Muscle of back (tissue), 13 donors: ENCODE data around the gene ETV4. TPM values are rescaled to one million over a fixed set of nuclear protein-coding genes. Genes with fewer than 3 reads are reported as not detected.

Experiments
- DNase-seq, 3 donors: peaks; one replicate each; pipeline versions ENCODE4 v3.0.0 to v3.0.0-alpha.2; 2013
- long read RNA-seq, 9 donors: transcript quantifications; one replicate each; lab custom pipeline, GENCODE V29; 2026
- polyA plus RNA-seq, 10 donors: library from polyadenylated mRNA; unstranded; fragments of 120-200 nt; gene quantifications; one replicate each; pipeline ENCODE4 v1.2.1, GENCODE V29; 2013; ENCODE audit not compliant: insufficient read length in 10 of 10

Gene ETV4
- 1 to 10 TPM; 3.8 to 7.2 (median 5.8) TPM for polyA plus RNA-seq
- long read RNA-seq, donor 1: 0 reads
- long read RNA-seq, donor 2, partial matches to known transcripts: 0 of 1 reads
- long read RNA-seq, donor 2, other reads (novel, unspliced or antisense): 0 of 1 reads
- long read RNA-seq, donor 3: 0 reads
- long read RNA-seq, donor 4, partial matches to known transcripts: 0 of 1 reads
- long read RNA-seq, donor 4, other reads (novel, unspliced or antisense): 0 of 1 reads
- long read RNA-seq, donor 5: 0 reads
- long read RNA-seq, donor 6, partial matches to known transcripts: 0 of 1 reads
- long read RNA-seq, donor 6, other reads (novel, unspliced or antisense): 0 of 1 reads
- long read RNA-seq, donor 7: 0 reads
- long read RNA-seq, donor 8, partial matches to known transcripts: 0 of 1 reads
- long read RNA-seq, donor 8, other reads (novel, unspliced or antisense): 0 of 1 reads
- long read RNA-seq, donor 9: 0 reads

DNA sequence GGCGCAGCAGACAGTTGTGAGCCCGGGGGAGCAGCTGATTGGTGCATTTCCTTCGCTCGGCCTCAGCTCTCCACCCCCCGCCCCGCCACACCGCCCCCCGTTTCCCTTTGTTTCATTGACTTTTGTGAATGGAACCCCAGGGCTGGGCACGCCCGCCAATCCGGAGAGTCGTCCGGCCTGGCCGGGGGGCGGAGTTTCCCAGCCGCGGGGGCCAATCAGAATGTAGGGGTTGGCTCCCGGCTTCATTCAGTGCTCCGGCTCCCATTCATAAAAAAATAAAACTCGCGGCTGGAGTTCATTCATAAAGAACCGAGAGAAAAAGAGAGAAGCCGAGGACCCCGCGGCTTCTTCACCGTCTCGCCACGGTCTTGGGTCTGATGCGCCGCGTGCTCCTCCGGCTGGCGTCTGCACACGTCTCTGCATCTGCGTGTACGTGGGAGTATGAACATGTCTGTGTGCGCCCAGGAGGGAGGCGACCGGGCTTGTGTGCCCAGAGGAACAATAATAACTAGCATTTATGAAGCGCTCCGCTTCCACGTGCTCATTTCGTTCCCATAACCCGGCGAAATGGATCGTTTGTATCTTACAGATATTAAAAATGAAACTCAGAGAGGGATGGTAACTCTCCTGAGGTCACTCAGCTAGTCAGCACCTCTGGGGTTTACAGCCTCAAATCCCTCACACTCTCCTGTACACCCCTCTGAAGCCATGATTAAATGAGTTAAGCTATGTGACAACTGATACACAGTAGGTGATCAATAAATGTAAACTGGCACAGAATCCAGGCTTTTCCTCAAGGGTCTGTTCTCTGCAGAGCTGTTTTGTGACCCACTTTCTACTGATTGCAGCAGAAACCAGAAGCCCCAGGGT is at the start of gene ETV4:
TSS of gene ETV4 (minus strand) at position 22 of the 870 bp plus-strand sequence. CDS start 723 bp downstream, outside the sequence.
- peak; percentile 90 to 96 (median 90) for DNase-seq

DNA sequence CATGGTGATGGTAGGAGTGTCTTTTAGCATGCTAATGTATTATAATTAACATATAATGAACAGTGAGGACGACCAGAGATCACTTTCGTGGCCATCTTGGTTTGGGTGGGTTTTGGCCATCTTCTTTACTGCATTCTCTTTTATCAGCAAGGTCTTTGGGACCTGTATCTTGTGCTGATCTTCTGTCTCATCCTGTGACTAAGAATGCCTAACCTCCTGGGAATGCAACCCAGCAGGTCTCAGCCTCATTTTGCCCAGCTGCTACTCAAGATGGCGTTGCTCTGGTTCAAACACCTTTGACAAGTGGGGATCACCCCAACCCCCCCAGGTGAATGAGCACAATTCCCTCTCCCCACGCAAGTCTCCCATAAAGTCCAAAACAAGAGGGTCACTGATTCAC is 49.3 kb upstream of the ETV4 start:
- no peak for DNase-seq

DNA sequence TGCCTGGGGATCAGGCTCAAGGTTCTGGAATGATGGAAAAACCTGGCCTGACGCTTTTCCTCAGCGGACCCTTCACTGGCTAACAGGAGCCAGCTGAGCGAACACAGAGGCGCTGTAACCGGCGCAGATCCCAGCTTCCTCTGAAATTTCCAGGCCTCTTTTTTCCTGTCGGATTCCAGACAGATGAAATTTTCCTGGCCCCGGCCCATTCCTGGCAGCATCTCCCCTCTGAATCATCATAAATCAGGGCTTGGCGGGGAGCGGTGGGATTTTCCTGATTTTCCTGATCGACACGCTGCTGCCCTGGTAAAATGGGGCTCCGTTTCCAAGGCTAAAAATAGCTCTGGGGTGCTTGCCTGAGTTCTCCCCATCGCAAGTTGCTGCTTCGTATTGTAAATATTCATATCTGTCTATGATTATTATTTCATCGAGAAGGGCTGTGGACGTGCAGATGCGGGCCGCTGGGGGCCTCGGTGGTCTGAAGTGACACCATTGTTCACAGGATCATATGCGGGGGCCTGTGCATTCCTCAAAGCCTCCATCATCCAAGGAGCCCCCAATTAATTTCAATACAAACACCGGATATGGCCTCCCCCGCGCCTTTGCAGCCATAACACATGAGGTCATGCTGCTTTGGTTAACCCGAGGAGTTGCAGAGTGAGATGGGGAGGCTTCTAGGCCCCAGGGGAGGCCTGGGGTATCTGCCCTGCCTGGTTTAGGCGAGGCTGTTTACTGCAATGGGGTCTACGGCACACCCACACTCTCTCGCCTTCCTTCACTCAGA is 45.8 kb upstream of the ETV4 start:
- peak; percentile 94 to 97 (median 94) for DNase-seq

DNA sequence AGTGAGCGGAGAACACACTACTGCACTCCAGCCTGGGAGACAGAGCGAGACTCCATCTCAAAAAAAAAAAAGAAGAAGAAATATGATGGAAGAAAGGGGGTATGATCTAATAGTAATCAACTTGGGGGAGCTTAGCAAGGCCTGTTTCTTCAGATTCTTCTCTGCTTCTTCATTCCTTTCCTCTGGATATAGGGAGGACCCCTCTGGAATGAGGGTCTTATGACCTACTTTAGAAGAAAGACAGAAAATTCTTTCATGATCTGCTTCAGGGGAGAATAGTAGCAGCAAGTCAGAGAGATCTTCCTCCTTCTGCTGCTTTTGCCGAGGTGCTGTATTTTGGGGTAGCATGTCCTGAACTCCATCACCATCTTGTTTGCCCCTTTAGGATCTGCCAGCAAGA is 44.9 kb upstream of the ETV4 start:
- DNase-seq: no peak

DNA sequence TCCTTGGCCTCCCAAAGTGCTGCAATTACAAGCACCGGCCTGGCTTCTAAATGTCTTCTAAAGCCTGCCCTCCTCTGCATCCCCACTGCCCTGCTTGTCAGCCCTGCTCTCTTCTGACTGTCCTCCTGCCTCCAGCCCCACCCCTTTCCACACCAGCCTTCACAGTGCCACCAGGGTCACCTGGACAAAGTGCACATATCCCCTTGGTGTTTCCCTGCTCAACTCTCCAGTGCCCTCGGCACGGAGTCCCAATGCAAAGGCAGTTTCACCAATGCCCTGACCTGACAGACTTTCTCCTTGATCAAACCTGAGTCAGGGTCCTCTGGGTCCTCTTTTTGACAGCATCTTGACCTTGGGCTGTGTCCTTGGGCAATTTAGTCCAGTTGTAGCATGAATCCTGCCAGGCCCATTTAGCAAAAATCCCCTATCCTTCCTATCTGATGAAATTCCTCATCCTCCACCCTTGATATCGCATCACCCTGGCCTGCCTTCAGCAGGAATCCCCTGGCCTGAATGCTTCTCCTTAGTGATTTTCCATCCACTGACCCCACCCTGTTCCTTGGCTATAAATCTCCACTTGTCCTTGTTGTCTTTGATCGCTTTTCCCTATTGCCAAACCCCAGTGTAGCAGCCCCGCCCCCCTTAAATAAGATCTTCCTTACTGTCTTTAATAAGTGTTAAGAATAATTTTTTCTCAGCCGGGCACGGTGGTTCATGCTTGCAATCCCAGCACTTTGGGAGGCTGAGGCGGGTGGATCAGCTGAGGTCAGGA is 42.7 kb upstream of the ETV4 start:
- DNase-seq: no peak

DNA sequence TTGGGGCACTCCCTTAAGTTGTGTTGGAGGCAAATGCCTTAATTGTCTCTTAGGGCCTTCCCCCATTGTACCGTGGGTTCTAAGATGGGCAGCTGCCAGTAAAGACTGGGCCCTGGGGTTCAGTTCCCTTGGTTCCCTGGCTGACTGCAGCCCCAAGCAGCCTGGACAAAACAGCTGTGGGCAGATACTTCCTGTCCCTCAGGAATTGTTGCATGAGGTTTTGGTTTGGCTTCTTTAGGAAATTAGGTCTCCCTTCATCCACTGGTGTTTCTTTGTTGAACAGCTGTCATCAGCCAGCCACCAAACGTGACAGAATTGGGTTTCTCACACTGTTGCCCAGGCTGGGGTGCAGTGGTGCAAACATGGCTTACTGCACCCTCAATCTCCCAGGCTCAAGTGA is 42.0 kb upstream of the ETV4 start:
- no peak for DNase-seq

DNA sequence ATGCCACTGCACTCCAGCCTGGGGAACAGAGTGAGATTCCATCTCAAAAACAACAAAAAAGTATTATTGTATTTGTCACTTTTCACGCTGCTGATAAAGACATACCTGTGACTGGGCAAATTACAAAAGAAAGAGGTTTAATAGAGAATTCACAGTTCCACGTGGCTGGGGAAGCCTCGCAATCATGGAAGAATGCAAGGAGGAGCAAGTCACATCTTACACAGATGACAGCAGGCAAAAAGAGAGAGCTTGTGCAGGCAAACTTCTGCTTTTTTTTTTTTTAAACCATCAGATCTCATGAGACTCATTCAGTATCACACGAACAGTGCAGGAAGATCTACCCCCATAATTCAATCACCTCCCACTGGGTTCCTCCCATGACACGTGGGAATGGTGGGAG is 41.5 kb upstream of the ETV4 start:
- DNase-seq: no peak

DNA sequence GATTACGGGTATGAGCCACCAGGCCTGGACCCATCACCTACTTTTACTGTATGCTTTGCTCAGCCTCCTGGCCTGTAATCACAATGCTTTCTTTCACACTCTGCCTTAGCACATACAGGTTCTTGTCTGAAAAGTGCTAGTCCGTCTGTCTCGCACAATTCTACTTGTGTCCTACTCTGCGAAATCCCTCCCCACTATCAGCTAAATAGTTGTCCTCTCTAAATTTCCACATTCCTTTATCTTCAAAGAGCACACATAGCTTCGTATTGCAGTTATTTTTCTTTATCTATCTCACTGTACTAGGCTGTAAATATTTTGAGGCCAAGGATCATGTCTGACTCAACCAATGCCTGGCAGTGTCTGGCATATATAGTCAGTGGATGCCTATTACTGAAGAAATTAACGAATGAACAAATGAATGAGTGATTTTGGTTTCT is 38.5 kb upstream of the ETV4 start:
- DNase-seq: no peak

DNA sequence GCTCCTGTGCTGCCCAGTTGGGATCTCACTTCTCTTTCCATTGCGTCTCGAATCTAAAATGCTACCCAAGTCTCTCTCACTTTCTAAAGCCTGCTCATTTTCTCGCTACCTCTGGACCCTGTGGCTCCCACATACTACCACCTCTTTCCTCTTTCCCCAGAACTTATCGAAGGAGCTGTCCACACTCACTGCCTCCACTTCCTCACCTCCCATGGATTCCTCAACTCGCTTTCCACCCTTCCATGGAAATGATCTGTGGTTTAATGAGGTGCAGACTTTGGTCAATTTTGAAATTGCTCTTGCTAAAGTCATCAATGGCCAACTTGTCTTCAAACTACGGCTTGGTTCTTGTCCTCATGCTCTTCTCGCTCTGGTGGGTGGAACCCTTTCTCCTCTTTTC is 37.2 kb upstream of the ETV4 start:
- DNase-seq: no peak

DNA sequence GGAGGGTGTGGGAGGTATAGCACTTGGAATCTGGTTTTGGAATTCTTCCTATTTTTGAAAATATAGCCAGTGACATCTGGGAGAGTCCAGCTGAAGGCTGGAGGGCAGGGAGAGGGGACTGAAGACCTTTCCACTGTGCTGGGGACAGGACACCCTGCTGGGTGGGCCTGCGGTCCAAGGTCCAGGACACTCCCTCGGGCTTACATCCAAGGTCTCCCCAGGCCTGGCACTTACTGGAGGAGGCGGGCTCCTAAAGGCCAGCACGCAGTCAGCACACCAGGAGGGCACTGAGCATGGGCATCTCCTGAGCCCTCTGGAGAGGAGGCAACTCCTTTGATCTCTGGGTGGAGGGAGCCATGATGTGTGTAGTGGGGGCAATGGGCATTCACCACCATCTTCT is 35.5 kb upstream of the ETV4 start:
- DNase-seq: no peak

DNA sequence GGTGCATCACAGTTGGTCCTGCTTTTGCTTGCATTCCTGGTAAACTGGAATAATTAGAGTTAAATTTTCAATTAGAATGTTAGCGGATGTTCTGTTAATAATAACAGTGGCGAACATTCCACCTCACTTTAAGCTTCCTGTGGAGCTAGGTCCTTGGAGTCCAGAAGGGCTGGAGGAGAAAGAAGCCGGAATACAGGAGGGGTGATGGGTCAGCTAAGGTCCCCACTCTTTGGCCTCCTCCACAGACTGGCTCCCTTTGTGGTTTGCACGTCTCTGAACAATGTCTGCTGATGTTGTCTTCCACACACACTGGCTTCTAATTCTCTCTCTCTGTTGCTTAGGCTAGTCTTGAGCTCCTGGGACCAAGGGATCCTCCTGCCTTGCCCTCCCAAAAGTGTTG is 35.0 kb upstream of the ETV4 start:
- DNase-seq: no peak

DNA sequence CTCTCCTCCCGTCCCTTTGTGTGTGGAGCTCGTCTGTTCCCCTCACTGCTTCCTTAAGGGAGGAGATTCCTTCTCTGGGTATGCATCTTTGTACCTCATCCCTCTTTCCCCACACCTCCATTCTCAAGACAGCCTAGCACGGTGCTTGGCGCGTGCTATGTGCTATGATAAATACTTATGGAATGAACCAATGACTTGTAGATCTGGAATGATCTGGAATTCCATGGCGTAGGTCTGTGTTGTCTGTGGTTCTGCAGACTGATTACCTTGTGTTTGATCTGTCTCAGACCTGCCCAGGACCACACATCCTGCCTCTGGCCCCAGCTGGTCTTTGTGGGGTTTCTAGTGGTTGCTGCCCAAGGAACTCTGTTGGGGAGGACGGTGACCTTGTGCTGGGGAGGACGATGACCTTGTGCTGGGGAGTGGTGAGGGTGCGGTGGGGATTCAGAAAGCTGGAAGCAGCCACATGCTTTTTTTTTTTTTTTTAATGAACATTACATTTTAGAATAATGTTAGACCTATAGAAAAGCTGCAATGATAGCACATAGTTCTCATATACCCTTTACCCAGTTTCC is 33.5 kb upstream of the ETV4 start:
- peak in 1 of 3 donors; percentile 76 for DNase-seq

DNA sequence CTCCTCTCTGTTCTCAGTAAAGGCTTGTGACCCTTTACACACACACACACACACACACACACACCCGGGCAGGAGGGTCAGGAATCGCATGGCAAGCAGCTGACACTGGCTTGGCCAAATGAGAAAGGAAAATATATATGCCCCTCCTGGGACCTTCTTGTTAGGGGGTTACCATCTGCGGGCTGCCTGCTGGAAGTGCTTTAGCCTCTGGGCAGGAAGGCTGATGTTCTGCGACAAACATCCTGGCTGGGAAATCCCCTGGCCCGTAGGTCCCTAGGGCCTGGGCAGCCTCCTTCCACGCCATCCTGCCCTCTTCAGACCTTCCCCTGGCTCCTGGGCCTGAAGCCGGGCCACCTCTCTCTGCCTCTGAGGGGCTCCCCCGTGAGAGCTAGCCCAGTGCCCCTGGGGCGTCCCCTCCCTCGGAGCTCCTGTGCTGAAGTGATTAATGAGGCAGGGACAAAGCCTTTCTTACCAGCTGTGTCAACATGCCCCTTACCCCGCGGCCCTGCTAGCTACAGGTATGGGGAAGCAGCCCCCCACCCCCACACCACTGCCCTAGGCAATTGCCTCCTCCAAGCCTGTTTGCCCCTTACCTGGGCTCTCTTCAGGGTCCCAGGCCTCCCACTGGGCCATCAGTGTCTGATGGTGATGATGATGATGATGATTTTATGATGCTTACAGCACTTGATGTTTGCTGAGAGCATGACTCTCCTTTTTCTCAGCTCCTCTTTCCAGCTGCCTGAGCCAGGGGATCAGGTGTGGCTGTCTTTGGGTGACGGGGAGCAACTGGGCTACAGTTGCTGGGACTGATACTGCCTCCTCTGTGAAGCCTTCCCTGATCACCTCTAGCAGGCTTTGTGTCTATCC is 32.8 kb upstream of the ETV4 start:
- no peak for DNase-seq

DNA sequence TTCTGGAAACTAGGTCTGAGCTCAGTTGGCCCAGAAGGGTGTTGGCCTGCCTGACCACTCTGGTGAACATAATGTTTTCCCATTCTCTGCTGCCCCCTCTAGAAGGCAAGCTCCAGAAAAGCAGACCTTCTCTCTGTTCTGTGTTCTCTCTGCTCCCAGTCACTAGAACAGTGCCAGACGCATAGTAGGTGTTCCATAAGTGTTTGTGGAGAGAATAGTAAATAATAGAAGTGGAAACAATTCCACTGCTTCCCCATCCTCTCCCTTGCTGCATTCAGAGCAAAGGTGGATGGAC is 32.2 kb upstream of the ETV4 start:
- DNase-seq: peak in 1 of 3 donors; percentile 62

DNA sequence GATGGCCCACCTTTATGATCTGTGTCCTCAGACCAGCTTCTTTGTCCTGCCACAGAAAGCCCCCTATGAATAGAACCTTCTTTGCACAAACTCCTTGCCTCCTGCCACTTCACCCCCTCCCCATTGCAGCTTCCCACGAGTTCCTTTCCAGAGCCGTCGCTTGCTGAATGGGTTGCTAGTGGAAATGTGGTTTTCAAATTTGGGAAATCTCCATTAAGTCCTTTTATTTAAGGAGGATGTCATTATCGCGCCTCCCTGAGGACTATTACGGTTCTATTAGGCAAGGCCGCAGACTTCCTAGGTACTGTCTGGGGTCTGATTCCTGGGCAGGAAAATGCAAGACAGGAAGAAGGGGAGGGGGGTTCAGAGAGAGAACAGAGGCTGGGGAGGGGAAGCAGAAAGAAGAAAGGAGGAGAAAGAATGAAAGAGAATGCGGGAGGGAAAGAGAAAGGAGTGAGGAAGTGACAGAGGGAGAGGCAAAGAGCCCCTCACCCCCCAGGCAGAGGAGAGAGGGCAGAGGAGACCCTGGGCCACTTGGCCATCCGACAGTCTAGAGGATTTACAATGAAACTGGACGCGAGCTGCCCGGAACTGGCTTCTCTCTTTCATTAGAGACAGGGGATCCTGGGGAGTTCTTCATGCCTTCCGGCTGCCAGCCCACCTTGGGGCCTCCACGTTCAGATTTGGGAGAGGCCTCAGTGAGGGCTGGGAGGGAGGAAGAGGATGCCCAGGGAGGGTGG is 31.7 kb upstream of the ETV4 start:
- DNase-seq: peak in 1 of 3 donors; percentile 45

DNA sequence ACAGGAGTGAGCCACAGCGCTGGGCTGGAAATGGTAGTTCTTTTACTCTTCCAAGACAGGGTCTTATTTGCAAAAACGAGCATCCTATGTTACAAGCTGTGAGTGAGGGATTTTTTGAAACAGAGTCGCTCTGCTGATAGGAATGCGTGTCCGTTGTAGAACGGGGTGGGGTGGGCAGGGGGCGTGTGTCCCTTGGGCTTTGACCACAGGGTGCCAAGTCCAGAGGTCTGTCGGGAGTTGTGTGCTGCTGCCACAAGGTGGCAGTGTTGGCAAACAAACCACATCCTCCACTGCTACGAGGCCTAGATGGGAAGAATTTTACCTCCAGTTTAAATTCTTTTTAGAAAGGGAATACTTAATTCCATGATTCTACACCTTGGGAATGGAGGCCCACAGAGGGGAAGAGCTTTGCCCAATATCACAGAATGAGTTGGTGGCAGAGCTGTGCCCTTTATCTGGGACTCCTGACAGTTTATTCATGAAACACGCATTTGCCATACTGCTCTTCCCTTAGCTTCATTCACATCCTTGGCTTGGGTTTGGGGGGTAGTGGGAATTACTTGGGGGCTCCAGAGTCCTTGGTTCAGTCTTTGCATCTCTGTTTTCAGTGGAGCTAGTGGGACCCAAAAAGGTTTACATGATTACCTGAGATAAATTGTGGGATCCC is 30.6 kb upstream of the ETV4 start:
- peak; percentile 68 to 90 (median 86) for DNase-seq

DNA sequence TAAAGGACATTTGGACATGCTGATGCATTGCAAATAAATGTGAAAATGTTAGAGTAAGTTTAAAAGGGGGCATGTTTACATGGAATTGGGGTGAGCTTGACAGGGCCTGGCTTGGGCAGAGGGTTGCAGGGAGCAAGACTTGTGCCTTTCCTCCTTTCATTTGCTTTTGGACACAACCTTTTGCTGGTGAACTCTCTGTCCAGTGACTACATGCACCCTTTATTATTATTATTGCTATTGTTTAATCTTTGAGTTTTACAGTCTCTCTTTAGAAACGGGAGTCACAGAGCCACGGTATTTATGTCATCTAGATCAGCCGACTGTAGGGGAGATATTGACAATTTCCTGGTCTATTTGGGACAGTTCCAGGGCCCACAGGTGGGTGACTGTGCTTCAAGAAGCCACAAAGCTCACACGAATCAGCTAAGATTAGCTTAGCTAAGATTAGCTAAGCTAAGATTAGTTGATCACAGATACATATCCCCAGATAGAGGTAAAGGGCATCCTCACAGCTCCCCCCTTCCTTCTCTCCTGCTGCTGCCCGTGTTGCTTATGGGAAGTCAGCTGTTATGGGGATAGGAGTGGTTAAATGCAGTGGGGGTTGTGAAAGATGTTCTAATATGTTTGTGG is 28.9 kb upstream of the ETV4 start:
- DNase-seq: no peak

DNA sequence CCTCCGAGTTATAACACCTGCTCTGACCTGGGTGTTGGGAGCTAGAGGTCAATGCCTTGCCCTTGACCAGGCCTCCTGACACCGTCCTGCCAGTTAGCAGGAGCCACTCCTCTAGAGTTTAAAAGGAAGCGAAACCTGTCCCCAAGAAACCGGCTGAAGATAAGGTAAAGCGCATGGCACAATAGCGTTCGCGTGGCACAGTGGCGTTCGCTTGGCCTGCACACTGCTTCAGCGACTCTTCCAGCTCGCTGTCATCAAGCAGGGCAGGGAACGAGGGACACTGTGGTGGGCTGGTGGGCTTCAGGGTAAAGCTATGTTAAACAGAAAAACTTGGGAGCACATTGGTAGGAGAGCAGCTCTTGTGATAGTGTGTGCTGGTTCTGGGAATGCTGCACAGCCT is 28.2 kb upstream of the ETV4 start:
- DNase-seq: no peak
